ENCODE results near the gene TMEM192. TPM values are rescaled to one million over a fixed set of nuclear protein-coding genes. Genes with fewer than 3 reads are reported as not detected.

The TMEM192 gene
- total and polyA plus RNA-seq, 2 donors (not counting 1 experiment from before 2014, with no cell fraction given): 7.7 to 13.3 TPM

GRCh38 chr4:165124488-165124887, 11.8 kb upstream of the TMEM192 start:
- TF ChIP-seq EZH2 (IDR thresholded peaks at IDR 0.05; ENCODE audit: borderline replicate concordance, insufficient read depth, low read depth, low read length, poor library complexity, severe bottlenecking) (no peak), CTCF (IDR thresholded peaks at IDR 0.05) (no peak)
- H3K36me3 ChIP-seq (replicated peaks in 1 of 2; ENCODE audit: control extremely low read depth in 1 of 2, control insufficient read depth in 1 of 2, extremely low read depth in 1 of 2, insufficient read depth in 2 of 2, low read length in 1 of 2): no peaks in the 10 kb centered on the region
- WGBS (ENCODE audit: insufficient coverage): 85% methylated on average over 3 of the region's 5 CpGs
- no peak overlapping the region for H3K4me3 ChIP-seq (ENCODE audit: control extremely low read depth in 1 of 5, extremely low read depth in 1 of 5, insufficient read depth in 1 of 5, low read depth in 2 of 5, low read length in 4 of 5)
- Mint-ChIP-seq H3K4me3 (no peak overlapping the region), H3K9me3 (ENCODE audit: insufficient read depth) (no peaks in the 10 kb centered on the region), H3K27ac (no peak overlapping the region), H3K27me3 (no peaks in the 10 kb centered on the region), H3K4me1 (no peaks in the 10 kb centered on the region)
- H3K27me3 ChIP-seq (replicated peaks in 1 of 4; ENCODE audit: control extremely low read depth in 1 of 4, control insufficient read depth in 3 of 4, insufficient read depth in 4 of 4, low read length in 3 of 4): peaks cover 0 to 4% (median 0%) of the 10 kb centered on the region in 4 experiments
- no peak overlapping the region for H3K9ac ChIP-seq (ENCODE audit: low read length)
- H3K4me1 ChIP-seq (ENCODE audit: control insufficient read depth in 2 of 2, insufficient read depth in 2 of 2, low read length in 2 of 2): no peaks in the 10 kb centered on the region
- no peak overlapping the region for H3K4me2 ChIP-seq (replicated peaks; ENCODE audit: low read depth, low read length, poor library complexity, severe bottlenecking)
- no peak overlapping the region for H3K27ac ChIP-seq (ENCODE audit: low read length in 2 of 2)
- DNase-seq (no peak), ATAC-seq (ENCODE audit: low read depth) (no peak)
- POLR2A ChIA-PET: no interaction called here
- no peaks in the 10 kb centered on the region for H4K20me1 ChIP-seq (ENCODE audit: control insufficient read depth, insufficient read depth, low read length, poor library complexity, severe bottlenecking)
- no peaks in the 10 kb centered on the region for H3K79me2 ChIP-seq (ENCODE audit: control insufficient read depth, insufficient read depth, low read length)
- no peaks in the 10 kb centered on the region for H3K9me3 ChIP-seq (ENCODE audit: control extremely low read depth in 1 of 3, control insufficient read depth in 2 of 3, insufficient read depth in 1 of 3, low read length in 2 of 3)
- H2AFZ ChIP-seq (ENCODE audit: insufficient read depth, low read depth, low read length, poor library complexity, severe bottlenecking): no peak overlapping the region
- CTCF ChIA-PET: interaction anchor here (0.6 to 1.4 kb wide), 2 partner anchors 9 to 139 kb away, joined by 3 to 5 read pairs; no protein-coding TSS in a partner anchor
- intact Hi-C loops (cut with micrococcal nuclease): no loop called here

- ChIA-PET POLR2A (no interaction called here), CTCF (interaction anchor here (2.6 kb wide), 1 partner anchor 13 kb away, joined by 11 read pairs; no protein-coding TSS in a partner anchor)
- H2AFZ ChIP-seq (ENCODE audit: insufficient read depth, low read depth, low read length, poor library complexity, severe bottlenecking): no peak overlapping the region
- H3K4me3 ChIP-seq (ENCODE audit: control extremely low read depth in 1 of 5, extremely low read depth in 1 of 5, insufficient read depth in 1 of 5, low read depth in 2 of 5, low read length in 4 of 5): no peak overlapping the region
- peaks cover 0 to 1% of the 10 kb centered on the region in 2 donors for H3K4me1 ChIP-seq (ENCODE audit: control insufficient read depth in 2 of 2, insufficient read depth in 2 of 2, low read length in 2 of 2)
- peaks cover 0 to 3% (median 0%) of the 10 kb centered on the region in 4 experiments for H3K27me3 ChIP-seq (replicated peaks in 1 of 4; ENCODE audit: control extremely low read depth in 1 of 4, control insufficient read depth in 3 of 4, insufficient read depth in 4 of 4, low read length in 3 of 4)
- Mint-ChIP-seq H3K4me3 (no peak overlapping the region), H3K27me3 (peaks cover 13% of the 10 kb centered on the region), H3K4me1 (no peaks in the 10 kb centered on the region), H3K9me3 (ENCODE audit: insufficient read depth) (no peaks in the 10 kb centered on the region), H3K27ac (no peak overlapping the region)
- intact Hi-C loops (cut with micrococcal nuclease): loop anchor here (10.0 kb wide), 1 partner anchor 1954 kb away; the partner anchor contains the start of gene NAF1
- H3K27ac ChIP-seq (ENCODE audit: low read length in 2 of 2): no peak overlapping the region
- DNase-seq (no peak), ATAC-seq (ENCODE audit: low read depth) (no peak)
- H3K9ac ChIP-seq (ENCODE audit: low read length): no peak overlapping the region
- no peak for TF ChIP-seq CTCF (IDR thresholded peaks at IDR 0.05)
- TF ChIP-seq EZH2 (IDR thresholded peaks at IDR 0.05; ENCODE audit: borderline replicate concordance, insufficient read depth, low read depth, low read length, poor library complexity, severe bottlenecking): no peak
- H3K9me3 ChIP-seq (ENCODE audit: control extremely low read depth in 1 of 3, control insufficient read depth in 2 of 3, insufficient read depth in 1 of 3, low read length in 2 of 3): no peaks in the 10 kb centered on the region
- H3K36me3 ChIP-seq (replicated peaks in 1 of 2; ENCODE audit: control extremely low read depth in 1 of 2, control insufficient read depth in 1 of 2, extremely low read depth in 1 of 2, insufficient read depth in 2 of 2, low read length in 1 of 2): no peaks in the 10 kb centered on the region
- H4K20me1 ChIP-seq (ENCODE audit: control insufficient read depth, insufficient read depth, low read length, poor library complexity, severe bottlenecking): no peaks in the 10 kb centered on the region
- H3K4me2 ChIP-seq (replicated peaks; ENCODE audit: low read depth, low read length, poor library complexity, severe bottlenecking): no peak overlapping the region
- WGBS (ENCODE audit: insufficient coverage): no CpG with 5 or more reads among the region's 4 CpGs
- no peaks in the 10 kb centered on the region for H3K79me2 ChIP-seq (ENCODE audit: control insufficient read depth, insufficient read depth, low read length)
These were observed 5.7 kb upstream of the TMEM192 start for GRCh38 chr4:165118256-165118909.
